NB4 (cell line): Measurements from ENCODE around the gene AGPAT3.

Experiments used
- CTCF ChIP-seq: IDR thresholded peaks from one replicate; pipeline ENCODE4 v1.5.1; 2012; ENCODE audit warnings: low read depth, low read length
- POLR2A ChIP-seq: IDR thresholded peaks from 2 replicates; pipeline ENCODE4 v1.6.1; 2011; ENCODE audit warnings: mild to moderate bottlenecking; ENCODE audit not compliant: insufficient read length; ENCODE audit errors: extremely low read depth

- TF ChIP-seq POLR2A (no peak), CTCF (no peak)
Measured at GRCh38 chr21:43994085-43994484, 129.1 kb downstream of the AGPAT3 start.
